GM12864 (cell line): ENCODE results near the gene EFNB2.

Experiments
- DNase-seq: peaks from one replicate; pipeline ENCODE4 v3.0.0-alpha.2; 2011; ENCODE audit warnings: low read depth
- H3K4me3 ChIP-seq: 2 replicates; pipeline ENCODE4 v1.5.1; 2011; ENCODE audit warnings: mild to moderate bottlenecking, low read depth, low read length, control low read depth
- TF ChIP-seq, protein P1 (sequence below): IDR thresholded peaks from 2 replicates; pipeline ENCODE4 v1.5.1; 2011; ENCODE audit warnings: low read depth, mild to moderate bottlenecking, moderate library complexity, low read length, control low read depth, inconsistent platforms; ENCODE audit errors: missing control alignments

EFNB2 gene

DNA sequence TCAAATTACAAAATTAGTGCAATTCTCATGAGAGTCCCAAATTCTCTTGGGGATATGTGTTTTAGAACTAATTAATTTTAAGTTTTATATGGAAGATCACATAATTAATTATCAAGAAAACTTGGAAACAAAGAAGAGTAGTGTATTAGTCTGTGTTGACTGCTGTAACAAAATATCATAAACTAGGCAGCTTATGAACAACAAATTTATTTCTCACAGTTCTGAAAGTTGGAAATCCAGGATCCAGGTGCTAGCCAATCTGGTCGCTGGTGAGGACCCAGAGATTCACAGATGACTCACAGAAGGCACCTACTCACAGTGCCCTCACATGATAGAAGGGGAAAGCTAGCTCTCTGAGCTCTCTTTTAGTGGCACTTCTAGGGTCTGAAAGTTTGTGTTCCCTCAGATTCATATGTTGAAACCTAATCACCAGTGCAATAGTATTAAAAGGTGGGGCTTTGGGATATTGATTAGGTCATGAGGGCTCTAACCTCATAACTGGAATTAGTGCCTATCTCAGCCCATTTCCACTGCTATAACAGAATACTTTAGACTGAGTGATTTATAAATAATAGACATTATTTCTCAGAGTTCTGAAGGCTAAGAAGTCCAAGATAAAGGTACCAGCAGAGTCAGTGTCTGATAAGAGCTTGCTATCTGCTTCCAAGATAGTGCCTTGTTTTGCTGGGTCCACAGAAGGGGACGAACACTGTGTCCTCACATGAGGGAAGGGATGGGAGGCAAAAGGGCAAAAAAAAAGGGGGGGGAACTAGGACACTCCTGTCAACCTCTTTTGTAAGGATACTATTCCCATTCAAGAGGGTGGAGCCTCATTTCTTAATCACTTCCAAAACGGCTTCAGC, 34.0 kb upstream of the EFNB2 start:
- TF ChIP-seq, protein P1, sequence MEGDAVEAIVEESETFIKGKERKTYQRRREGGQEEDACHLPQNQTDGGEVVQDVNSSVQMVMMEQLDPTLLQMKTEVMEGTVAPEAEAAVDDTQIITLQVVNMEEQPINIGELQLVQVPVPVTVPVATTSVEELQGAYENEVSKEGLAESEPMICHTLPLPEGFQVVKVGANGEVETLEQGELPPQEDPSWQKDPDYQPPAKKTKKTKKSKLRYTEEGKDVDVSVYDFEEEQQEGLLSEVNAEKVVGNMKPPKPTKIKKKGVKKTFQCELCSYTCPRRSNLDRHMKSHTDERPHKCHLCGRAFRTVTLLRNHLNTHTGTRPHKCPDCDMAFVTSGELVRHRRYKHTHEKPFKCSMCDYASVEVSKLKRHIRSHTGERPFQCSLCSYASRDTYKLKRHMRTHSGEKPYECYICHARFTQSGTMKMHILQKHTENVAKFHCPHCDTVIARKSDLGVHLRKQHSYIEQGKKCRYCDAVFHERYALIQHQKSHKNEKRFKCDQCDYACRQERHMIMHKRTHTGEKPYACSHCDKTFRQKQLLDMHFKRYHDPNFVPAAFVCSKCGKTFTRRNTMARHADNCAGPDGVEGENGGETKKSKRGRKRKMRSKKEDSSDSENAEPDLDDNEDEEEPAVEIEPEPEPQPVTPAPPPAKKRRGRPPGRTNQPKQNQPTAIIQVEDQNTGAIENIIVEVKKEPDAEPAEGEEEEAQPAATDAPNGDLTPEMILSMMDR: no peak
- no peak overlapping the region; the same call in 1 of the 2 replicates for H3K4me3 ChIP-seq
- DNase-seq: no peak

DNA sequence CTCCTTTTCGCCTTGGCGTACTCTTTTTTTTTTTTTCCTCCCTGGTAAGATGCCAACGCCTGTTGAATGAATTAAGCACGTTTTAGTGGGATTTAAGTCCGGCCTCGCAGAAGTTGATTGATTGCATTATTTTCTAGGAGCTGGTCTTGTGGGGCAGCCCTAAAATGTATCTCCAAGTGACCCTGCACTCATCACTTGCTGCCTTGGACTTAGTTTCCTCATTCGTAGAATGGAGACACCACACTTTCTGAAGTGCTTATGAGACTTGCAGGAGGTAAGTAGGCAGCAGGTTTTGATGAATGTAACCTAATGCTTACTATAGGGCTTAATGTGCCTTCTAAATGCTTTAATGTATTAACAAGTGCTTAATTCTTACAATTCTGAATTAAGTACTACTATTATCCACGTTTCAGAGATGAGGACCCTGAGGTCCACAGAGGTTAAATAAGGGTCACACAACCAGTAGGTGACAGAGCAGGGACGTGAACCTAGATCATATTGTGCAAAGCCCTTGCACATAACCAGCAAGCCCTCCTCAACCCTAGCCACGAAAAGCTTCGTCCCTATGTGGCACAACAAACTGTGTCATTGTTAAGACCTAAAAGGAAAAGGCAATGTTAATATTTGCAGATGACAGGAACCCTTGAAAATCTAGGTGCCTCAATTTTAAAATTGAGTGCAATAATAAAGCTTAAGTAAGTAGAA, 33.0 kb upstream of the EFNB2 start:
- peak overlapping the region; percentile 76 for H3K4me3 ChIP-seq
- TF ChIP-seq, protein P1: no peak

DNA sequence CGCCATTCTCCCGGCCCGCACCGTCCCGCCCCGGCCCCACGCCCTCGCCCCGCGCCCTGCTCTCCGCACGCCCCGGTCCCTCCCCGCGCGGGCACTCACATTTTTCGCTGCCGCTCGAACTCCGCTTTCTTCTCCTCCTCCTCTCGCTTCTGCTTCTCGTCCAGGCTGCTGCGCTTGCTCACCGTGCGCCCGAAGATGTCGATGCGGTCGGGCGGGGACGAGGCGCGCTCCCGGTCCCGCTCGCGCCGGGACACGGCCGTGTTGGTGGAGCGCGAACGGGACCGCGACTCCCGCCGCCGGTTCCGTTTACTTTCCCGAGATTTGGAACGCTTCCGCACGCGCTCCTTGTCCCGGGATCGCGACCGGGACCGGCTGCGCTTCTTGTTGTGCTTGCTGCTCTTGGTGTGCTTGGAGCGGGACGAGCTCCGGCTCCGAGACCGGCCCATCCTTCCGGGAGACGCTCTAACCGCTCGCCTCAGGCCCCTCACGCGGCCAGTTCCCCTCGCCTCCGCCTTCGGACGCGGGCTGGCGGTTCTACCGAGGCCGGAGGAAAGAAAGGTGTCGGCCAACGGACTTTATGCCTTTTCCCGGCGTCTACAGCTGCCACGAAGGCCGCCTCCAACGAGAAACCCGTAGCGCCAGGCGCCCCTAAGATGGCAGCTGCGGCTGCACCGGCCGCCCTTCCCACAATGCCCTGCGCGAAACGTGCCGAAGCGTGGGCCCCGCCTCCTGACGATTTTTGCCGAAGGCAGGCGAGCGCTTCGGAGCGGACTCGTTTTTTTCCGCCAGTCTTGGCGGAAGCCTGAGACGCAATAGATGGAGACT, 32.2 kb upstream of the EFNB2 start, which contains the start of gene ARGLU1:
Gene ARGLU1, minus strand, starts transcription at position 664 of the 825 bp plus-strand sequence. Its CDS starts 218 bp downstream, at position 446.
- DNase-seq: peak; percentile 76
- TF ChIP-seq, protein P1: no peak
- peak within 1 kb of the TSS; percentile 76 for H3K4me3 ChIP-seq

More for the DNA sequence above, 33.0 kb upstream of the EFNB2 start:
- DNase-seq: peak; percentile 16

DNA sequence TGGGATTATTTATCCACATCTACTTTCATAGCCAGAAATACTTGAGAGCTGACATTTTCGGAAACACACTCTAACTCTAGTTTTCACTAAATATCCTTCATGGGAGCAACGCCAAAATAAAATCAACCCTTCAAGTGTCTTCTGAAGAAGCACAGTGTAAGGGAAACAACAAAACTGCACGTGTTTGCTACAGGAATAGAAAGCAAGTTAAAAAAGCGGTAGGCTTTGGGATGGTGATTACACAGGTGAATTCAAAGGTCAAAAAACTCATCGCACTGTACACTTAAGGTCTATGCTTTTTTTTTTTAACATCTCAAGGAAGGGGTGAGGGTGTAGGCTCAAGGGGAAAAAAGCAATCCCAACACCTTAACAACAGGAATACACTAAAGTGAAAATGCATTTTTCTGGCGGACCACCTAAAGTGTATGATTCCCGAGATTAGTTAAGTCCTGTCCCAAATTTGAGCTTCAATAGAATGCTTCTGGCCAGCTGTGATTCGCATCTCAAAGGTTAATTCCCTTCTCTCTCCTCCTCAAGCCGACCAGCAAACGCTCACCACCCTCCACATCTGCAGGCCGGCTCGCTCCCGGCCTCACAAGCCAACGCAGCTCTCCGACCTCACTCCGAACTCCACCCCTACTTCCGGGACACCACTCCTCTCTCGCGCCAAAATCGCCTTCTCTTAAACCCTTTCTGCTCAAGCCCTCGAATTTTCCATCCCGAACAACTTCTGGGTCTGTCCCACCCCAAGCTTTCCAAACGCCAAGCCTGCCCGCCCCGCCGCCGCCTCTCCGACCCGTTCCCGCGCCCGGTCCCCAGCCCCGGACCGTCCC, 31.4 kb upstream of the EFNB2 start:
- TF ChIP-seq, protein P1: no peak
- peak overlapping the region; percentile 76 for H3K4me3 ChIP-seq
- DNase-seq: peak; percentile 48

DNA sequence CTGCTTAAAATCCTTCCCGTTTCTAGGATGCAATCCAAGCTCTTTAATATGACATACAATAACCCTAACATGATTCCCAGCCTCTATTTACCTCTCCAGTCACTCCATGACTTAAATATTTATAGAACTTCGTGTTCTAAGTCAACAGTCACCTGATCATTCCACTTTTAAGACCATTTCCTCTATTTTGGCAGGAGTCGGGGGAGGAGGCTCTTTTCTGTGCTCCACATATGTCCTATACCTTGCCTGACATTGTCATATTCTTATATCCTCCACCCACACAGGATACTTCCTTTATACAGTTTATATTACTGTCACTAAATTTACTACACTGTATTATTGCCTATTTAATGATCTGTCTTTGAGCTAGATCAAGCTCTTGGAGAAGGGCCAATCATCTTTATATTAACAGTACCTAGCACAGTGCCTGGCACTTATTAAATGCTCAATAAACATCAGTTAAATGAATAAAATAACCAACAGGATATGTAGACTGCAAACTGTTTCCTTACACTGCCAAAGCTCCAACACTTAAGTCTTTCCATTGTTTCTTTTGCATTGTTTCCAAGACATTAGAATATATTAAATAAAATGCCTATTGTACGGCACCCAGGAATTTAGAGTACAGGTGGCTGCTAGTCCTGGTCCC, 29.8 kb upstream of the EFNB2 start:
- DNase-seq: no peak
- TF ChIP-seq, protein P1: no peak

More for the DNA sequence above, 29.8 kb upstream of the EFNB2 start:
- H3K4me3 ChIP-seq: peak overlapping the region; percentile 76
